LNCaP clone FGC (cell line): Measurements from ENCODE around the gene RABL2B.

Experiments used
- DNase-seq: peaks from one replicate; pipeline ENCODE4 v3.0.0-alpha.2; 2011; ENCODE audit warnings: low read depth
- H3K4me3 ChIP-seq: 2 replicates; pipeline ENCODE4 v1.5.1; 2011; ENCODE audit warnings: mild to moderate bottlenecking, low read depth, low read length, control low read depth
- TF ChIP-seq, protein P1 (sequence below): IDR thresholded peaks from 2 replicates; pipeline ENCODE4 v1.5.1; 2012; ENCODE audit warnings: mild to moderate bottlenecking; ENCODE audit not compliant: control insufficient read depth, insufficient read depth; ENCODE audit errors: extremely low read depth

Gene RABL2B

DNA sequence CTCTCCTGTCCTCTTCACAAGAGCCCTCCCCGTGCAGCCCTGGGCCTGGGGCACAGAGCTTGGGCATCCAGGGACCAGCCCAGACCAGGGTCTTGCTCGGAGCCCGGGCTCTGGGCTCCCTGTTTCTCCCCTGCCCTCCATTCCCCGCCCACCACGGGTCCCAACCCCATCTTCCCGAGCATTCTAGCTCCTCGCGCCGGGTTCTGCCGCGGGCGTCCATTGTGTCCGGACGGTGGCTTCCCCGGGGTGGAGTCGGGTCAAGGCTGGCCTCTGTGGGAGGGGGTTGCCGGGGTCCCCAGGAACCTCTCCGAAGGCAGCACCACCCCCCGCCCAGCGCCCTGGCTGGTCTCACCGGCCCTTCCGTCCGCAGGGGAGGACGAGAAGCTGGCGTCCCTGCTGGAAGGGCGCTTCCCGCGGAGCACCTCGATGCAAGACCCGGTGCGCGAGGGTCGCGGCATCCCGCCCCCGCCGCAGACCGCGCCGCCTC is 63.6 kb downstream of the RABL2B start:
- no peak overlapping the region for H3K4me3 ChIP-seq
- no peak for DNase-seq
- TF ChIP-seq, protein P1, sequence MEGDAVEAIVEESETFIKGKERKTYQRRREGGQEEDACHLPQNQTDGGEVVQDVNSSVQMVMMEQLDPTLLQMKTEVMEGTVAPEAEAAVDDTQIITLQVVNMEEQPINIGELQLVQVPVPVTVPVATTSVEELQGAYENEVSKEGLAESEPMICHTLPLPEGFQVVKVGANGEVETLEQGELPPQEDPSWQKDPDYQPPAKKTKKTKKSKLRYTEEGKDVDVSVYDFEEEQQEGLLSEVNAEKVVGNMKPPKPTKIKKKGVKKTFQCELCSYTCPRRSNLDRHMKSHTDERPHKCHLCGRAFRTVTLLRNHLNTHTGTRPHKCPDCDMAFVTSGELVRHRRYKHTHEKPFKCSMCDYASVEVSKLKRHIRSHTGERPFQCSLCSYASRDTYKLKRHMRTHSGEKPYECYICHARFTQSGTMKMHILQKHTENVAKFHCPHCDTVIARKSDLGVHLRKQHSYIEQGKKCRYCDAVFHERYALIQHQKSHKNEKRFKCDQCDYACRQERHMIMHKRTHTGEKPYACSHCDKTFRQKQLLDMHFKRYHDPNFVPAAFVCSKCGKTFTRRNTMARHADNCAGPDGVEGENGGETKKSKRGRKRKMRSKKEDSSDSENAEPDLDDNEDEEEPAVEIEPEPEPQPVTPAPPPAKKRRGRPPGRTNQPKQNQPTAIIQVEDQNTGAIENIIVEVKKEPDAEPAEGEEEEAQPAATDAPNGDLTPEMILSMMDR = no peak

DNA sequence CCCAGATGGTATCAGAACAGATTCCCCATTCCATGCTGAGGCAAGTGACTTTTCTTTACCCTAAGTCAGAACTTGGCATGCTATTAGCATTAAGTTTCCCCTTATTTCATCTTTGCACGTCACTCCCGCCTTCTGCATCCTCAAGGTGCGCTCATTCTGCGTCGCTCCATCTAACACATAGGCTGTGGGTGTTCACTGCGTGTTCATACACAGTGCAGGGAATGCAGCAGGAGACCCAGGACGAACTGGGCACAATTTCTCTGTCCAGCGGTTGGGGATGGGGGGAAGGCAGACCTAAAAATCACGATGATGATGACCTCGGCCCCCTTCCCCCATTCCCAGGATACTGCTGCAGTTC is 65.1 kb downstream of the RABL2B start:
- no peak overlapping the region for H3K4me3 ChIP-seq
- no peak for DNase-seq
- TF ChIP-seq, protein P1 = no peak

DNA sequence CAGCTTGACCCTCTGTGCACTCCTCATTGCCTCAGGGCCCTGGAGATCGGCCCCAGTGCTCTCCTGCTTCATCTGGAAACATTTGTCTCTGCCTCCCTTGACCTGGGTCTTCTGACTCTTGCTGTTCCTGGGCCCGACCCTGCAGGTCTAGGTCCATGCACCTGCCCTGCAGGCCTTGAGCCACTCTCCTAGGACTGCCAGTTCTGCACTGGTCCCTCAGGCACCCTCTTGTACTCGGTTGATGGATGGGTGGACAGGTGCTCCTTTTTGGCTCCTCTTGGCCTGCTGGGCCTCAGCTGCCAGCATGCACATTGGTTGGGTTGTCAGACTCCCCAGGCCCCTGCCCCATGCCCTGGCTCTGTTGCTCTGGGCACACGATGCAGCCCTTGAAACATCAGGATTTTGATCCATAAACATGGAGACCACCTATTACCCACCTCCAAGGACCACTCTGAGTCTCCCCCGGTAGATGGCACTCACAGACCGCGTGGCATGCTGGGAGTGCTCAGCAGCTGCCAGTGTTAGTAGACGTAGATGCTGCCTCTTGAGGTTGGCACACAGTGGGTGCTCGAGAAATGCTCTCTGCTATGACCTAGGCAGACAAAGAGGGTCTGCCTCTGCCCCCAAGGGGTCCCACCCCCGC is 65.6 kb downstream of the RABL2B start:
- TF ChIP-seq, protein P1 = no peak
- H3K4me3 ChIP-seq = no peak overlapping the region
- DNase-seq = no peak
